Fibroblast of lung (primary cell): ENCODE data around the gene PTPRCAP.

ENCODE experiments used
- CTCF ChIP-seq, 2 donors: IDR thresholded peaks in 1 of 2; conservative IDR thresholded peaks in 1 of 2; 1 replicate in 1 of 2; 2 replicates in 1 of 2; pipeline ENCODE4 v1.5.1; 2011 to 2012; ENCODE audit warnings: low read length in 2 of 2, control low read depth in 1 of 2, inconsistent platforms in 1 of 2, low read depth in 1 of 2, mild to moderate bottlenecking in 1 of 2
- EZH2 ChIP-seq: IDR thresholded peaks from 2 replicates; pipeline ENCODE4 v1.5.1; 2012; ENCODE audit warnings: low read length, control low read depth, mild to moderate bottlenecking; ENCODE audit errors: missing control alignments

- TF ChIP-seq CTCF (conservative IDR thresholded peaks at IDR 0.05 in 1 of 2, IDR thresholded peaks at IDR 0.05 in 1 of 2; ENCODE audit: low read depth in 1 of 2, low read length in 2 of 2) (no peak), EZH2 (no peak)
Observed at GRCh38 chr11:67393990-67394389, 43.5 kb downstream of the PTPRCAP start.
